ENCODE results near the gene RBBP5. TPM values are rescaled to one million over a fixed set of nuclear protein-coding genes. Genes with fewer than 3 reads are reported as not detected.

RBBP5 gene
- total RNA-seq, 2 experiments from 2014 or later, result 22.8 to 23.0 TPM

- DNase-seq (no peak), ATAC-seq (no peak)
- no peaks in the 10 kb centered on the region for H3K9me3 Mint-ChIP-seq (ENCODE audit: low read depth)
- H3K4me3 Mint-ChIP-seq, result no peak overlapping the region
- H3K27ac Mint-ChIP-seq, result no peak overlapping the region
- CTCF ChIA-PET, result interaction anchor here (1.6 kb wide), 1 partner anchor 86 kb away, joined by 4 read pairs; no protein-coding TSS in a partner anchor
- H3K4me1 Mint-ChIP-seq, result no peaks in the 10 kb centered on the region
- H3K36me3 Mint-ChIP-seq, result peaks cover 14% of the 10 kb centered on the region
- H3K27me3 Mint-ChIP-seq, result no peaks in the 10 kb centered on the region
Measured at GRCh38 chr1:205147191-205147835, 25.5 kb upstream of the RBBP5 start.

GRCh38 chr1:205144751-205145150, 23.0 kb upstream of the RBBP5 start:
- peaks cover 6% of the 10 kb centered on the region for H3K4me1 Mint-ChIP-seq
- CTCF ChIA-PET, result interaction anchor here (1.0 to 1.3 kb wide), 3 partner anchors 53 to 155 kb away, joined by 3 read pairs; no protein-coding TSS in a partner anchor
- H3K4me3 Mint-ChIP-seq, result no peak overlapping the region
- DNase-seq (no peak), ATAC-seq (no peak)
- no peaks in the 10 kb centered on the region for H3K9me3 Mint-ChIP-seq (ENCODE audit: low read depth)
- no peaks in the 10 kb centered on the region for H3K27me3 Mint-ChIP-seq
- H3K27ac Mint-ChIP-seq, result no peak overlapping the region
- peaks cover 13% of the 10 kb centered on the region for H3K36me3 Mint-ChIP-seq

GRCh38 chr1:205144046-205144720, 22.4 kb upstream of the RBBP5 start:
- DNase-seq, result no peak
- H3K27ac Mint-ChIP-seq, result no peak overlapping the region
- no peaks in the 10 kb centered on the region for H3K27me3 Mint-ChIP-seq
- H3K4me3 Mint-ChIP-seq, result no peak overlapping the region
- peaks cover 6% of the 10 kb centered on the region for H3K4me1 Mint-ChIP-seq
- no peak for ATAC-seq
- CTCF ChIA-PET, result interaction anchor here (1.0 to 4.6 kb wide), 7 partner anchors 35 to 155 kb away, joined by 3 to 31 read pairs (median 3); no protein-coding TSS in a partner anchor
- peaks cover 8% of the 10 kb centered on the region for H3K36me3 Mint-ChIP-seq
- no peaks in the 10 kb centered on the region for H3K9me3 Mint-ChIP-seq (ENCODE audit: low read depth)

GRCh38 chr1:205142102-205142469, 20.3 kb upstream of the RBBP5 start:
- CTCF ChIA-PET, result interaction anchor here (0.9 to 4.6 kb wide), 28 partner anchors 9 to 165 kb away, joined by 3 to 31 read pairs (median 5); partner anchors contain the start of gene RBBP5
- Mint-ChIP-seq H3K9me3 (ENCODE audit: low read depth) (no peaks in the 10 kb centered on the region), H3K27me3 (no peaks in the 10 kb centered on the region), H3K36me3 (peaks cover 2% of the 10 kb centered on the region), H3K4me3 (no peak overlapping the region), H3K27ac (no peak overlapping the region), H3K4me1 (peaks cover 6% of the 10 kb centered on the region)
- ATAC-seq (peak; percentile 21), DNase-seq (no peak)

DNA sequence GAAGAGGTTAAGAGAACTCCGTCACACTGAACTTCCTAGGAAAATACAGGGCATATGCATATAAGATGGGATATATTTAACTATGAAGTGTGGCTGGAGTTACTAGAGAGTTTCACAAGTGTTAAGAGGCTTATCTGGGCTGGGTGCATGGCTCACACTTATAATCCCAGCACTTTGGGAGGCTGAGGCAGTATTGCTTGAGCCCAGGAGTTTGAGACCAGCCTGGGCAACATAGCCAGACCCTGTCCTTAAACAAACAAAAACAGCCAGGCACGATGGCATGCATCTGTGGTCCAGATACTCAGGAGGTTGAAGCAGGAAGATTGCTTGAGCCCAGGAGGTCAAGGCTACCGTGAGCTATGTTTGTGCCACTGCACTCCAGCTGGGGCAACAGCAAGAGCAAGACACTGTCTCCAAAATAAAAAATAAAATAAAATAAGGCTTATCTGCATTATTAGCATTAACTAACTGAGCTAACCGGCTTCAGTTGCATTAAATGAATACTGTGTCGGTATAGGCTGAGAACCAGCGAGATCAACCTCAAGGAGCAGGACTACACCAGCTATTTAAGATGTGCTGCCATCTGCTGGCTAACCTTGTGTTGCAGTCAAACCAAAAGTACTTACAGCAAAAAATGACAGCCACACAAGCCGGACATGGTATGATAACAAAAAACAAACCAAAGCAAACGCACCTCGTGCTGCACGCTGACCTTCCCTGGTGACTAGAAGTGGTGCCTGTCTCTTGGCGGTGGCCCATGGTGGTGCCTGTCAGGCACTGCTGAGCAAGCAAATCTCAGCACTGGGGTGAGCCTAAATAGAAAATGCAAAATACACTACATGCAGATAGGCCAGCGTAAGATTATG, 19.7 kb upstream of the RBBP5 start:
- no peaks in the 10 kb centered on the region for H3K9me3 Mint-ChIP-seq (ENCODE audit: low read depth)
- H3K4me3 Mint-ChIP-seq, result no peak overlapping the region
- no peaks in the 10 kb centered on the region for H3K36me3 Mint-ChIP-seq
- no peaks in the 10 kb centered on the region for H3K27me3 Mint-ChIP-seq
- peak; percentile 92 for ATAC-seq
- DNase-seq, result peak; percentile 88
- CTCF ChIA-PET, result interaction anchor here (0.7 to 4.6 kb wide), 36 partner anchors 8 to 962 kb away, joined by 3 to 31 read pairs (median 4); partner anchors contain the start of gene RBBP5
- no peak overlapping the region for H3K27ac Mint-ChIP-seq
- H3K4me1 Mint-ChIP-seq, result peaks cover 6% of the 10 kb centered on the region

DNA sequence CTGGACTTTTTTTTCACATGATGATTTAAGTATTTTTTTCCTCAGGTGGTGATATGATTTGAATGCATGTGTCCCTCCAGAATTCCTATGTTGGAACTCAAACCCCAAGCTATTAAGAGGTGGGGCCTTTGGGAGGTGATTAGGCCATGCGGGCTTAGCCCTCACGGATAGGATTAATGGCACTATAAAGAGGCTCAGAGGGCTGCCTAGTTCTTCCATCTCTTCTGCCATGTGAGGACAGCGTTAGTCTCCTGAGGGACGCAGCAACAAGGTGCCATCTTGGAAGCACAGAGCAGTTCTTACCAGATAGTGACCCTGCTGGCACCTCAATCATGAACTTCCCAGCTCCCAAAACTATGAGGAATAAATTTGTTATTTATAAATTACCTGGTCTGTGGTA, 18.3 kb upstream of the RBBP5 start:
- CTCF ChIA-PET, result interaction anchor here (2.0 to 4.6 kb wide), 3 partner anchors 9 to 116 kb away, joined by 11 to 31 read pairs (median 16); no protein-coding TSS in a partner anchor
- Mint-ChIP-seq H3K4me3 (no peak overlapping the region), H3K36me3 (no peaks in the 10 kb centered on the region), H3K4me1 (peaks cover 6% of the 10 kb centered on the region), H3K9me3 (ENCODE audit: low read depth) (no peaks in the 10 kb centered on the region), H3K27ac (no peak overlapping the region), H3K27me3 (no peaks in the 10 kb centered on the region)
- DNase-seq (no peak), ATAC-seq (no peak)

- Mint-ChIP-seq H3K27me3 (no peaks in the 10 kb centered on the region), H3K36me3 (no peaks in the 10 kb centered on the region), H3K4me3 (no peak overlapping the region), H3K27ac (no peak overlapping the region), H3K4me1 (peaks cover 6% of the 10 kb centered on the region), H3K9me3 (ENCODE audit: low read depth) (no peaks in the 10 kb centered on the region)
- ATAC-seq (no peak), DNase-seq (no peak)
- CTCF ChIA-PET, result no interaction called here
Measured at GRCh38 chr1:205137901-205138300, 16.1 kb upstream of the RBBP5 start.

DNA sequence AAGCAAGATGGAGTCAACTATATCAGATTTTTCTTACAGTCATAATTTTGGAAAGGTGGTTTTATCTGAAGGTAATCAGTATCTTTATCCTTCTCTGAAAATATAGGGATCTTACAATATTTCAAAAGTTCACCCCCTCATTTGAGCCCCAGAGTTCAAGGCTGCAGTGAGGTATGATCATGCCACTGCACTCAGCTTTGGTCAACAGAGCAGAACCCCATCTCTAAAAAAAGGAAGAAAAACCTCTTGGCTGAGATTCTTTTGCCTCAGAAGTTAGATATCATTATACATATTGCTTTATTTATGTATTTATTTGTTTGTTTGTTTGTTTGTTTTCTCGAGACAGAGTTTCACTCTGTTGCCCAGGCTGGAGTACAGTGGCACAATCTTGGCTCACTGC, 11.5 kb upstream of the RBBP5 start:
- CTCF ChIA-PET, result interaction anchor here (1.2 kb wide), 1 partner anchor 8 kb away, joined by 4 read pairs; no protein-coding TSS in a partner anchor
- Mint-ChIP-seq H3K4me3 (no peak overlapping the region), H3K27ac (no peak overlapping the region), H3K9me3 (ENCODE audit: low read depth) (no peaks in the 10 kb centered on the region), H3K4me1 (no peaks in the 10 kb centered on the region), H3K27me3 (no peaks in the 10 kb centered on the region), H3K36me3 (no peaks in the 10 kb centered on the region)
- DNase-seq (no peak), ATAC-seq (no peak)

DNA sequence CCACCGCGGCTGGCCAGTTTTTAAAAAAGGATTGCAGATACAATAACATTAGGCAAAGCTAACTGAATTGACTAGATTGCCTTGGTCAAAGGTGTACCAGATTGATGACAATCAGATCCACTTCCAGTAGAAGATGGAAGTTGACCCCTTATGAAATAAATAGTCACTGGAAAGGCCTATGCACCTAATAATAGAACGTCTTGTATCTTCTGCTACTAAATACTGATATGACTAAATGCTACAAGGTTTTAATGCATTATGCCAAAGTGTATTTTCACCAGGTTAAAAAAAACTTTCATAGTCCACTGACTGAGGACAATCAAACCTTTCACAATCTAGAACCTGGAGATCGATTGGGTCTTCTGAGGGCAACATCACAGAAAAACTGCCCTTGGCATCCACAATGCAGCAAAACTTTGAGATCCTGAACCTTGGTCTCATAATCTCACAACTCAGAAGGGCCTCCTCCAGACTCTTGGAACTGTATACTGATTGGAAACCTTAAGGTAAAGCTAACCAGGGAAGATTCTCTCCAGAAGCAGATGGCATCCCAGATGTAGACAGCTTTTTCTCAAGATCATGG, 7.8 kb upstream of the RBBP5 start:
- no peak for ATAC-seq
- no peak overlapping the region for H3K27ac Mint-ChIP-seq
- H3K4me3 Mint-ChIP-seq, result no peak overlapping the region
- no peaks in the 10 kb centered on the region for H3K9me3 Mint-ChIP-seq (ENCODE audit: low read depth)
- CTCF ChIA-PET, result interaction anchor here (0.6 to 1.0 kb wide), 2 partner anchors 39 to 45 kb away, joined by 3 read pairs; partner anchors contain the start of gene TMEM81
- DNase-seq, result no peak
- no peaks in the 10 kb centered on the region for H3K27me3 Mint-ChIP-seq
- H3K36me3 Mint-ChIP-seq, result no peaks in the 10 kb centered on the region
- H3K4me1 Mint-ChIP-seq, result no peaks in the 10 kb centered on the region

DNA sequence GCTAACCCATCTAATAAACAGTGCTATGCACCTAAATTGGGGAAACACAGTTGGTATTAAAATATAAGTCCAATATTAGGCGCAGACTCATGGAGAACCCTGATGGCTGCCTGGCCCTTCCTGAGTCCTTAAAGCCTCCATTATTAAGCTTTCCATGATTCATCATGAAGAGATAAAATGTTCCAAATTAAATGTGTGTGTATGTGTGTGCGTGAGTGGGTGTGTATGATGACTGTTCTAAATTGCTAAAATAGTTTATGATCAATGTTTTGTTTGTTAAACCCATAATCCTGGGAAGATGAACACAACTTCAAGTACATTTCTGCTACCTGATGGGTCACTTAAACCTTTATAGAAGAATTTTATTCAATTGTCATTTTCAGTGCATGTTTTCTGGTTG, 6.3 kb upstream of the RBBP5 start:
- Mint-ChIP-seq H3K27ac (no peak overlapping the region), H3K9me3 (ENCODE audit: low read depth) (no peaks in the 10 kb centered on the region), H3K36me3 (no peaks in the 10 kb centered on the region), H3K4me3 (no peak overlapping the region), H3K27me3 (no peaks in the 10 kb centered on the region), H3K4me1 (peaks cover 2% of the 10 kb centered on the region)
- CTCF ChIA-PET, result no interaction called here
- ATAC-seq (no peak), DNase-seq (no peak)

- no peak overlapping the region for H3K4me3 Mint-ChIP-seq
- peaks cover 6% of the 10 kb centered on the region for H3K4me1 Mint-ChIP-seq
- CTCF ChIA-PET, result no interaction called here
- DNase-seq (no peak), ATAC-seq (no peak)
- H3K27ac Mint-ChIP-seq, result no peak overlapping the region
- no peaks in the 10 kb centered on the region for H3K27me3 Mint-ChIP-seq
- no peaks in the 10 kb centered on the region for H3K9me3 Mint-ChIP-seq (ENCODE audit: low read depth)
- H3K36me3 Mint-ChIP-seq, result no peaks in the 10 kb centered on the region
Measured at GRCh38 chr1:205127646-205128045, 5.9 kb upstream of the RBBP5 start.

GRCh38 chr1:205124726-205125125, 2.9 kb upstream of the RBBP5 start:
- Mint-ChIP-seq H3K36me3 (peaks cover 4% of the 10 kb centered on the region), H3K27me3 (no peaks in the 10 kb centered on the region), H3K4me1 (peaks cover 26% of the 10 kb centered on the region), H3K27ac (no peak overlapping the region), H3K9me3 (ENCODE audit: low read depth) (no peaks in the 10 kb centered on the region), H3K4me3 (no peak overlapping the region)
- ATAC-seq, result no peak
- CTCF ChIA-PET, result interaction anchor here (0.7 to 2.5 kb wide), 3 partner anchors 17 to 213 kb away, joined by 4 to 16 read pairs (median 4); no protein-coding TSS in a partner anchor
- no peak for DNase-seq

DNA sequence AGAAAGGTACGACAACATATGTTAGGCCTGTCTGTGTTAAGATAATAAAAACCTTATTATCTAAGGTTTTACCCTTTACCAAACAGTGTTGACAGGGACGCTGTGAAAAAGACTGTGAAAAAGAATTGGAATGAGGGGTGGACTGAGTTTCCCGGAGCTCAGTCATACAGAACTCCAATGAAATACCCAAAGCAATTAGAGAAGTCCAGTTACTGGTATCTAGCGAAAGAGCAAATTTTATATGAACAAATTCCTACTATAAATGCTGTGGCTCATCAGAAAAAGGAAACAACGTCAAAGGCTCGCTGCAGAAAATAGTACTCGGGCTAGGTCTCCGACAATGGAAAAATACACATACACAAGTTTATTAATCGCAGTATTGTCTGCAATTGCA, 708 bp upstream of the RBBP5 start:
- Mint-ChIP-seq H3K36me3 (peaks cover 14% of the 10 kb centered on the region), H3K4me3 (peak overlapping the region; percentile 98), H3K4me1 (peaks cover 39% of the 10 kb centered on the region), H3K27ac (peak overlapping the region; percentile 96), H3K27me3 (no peaks in the 10 kb centered on the region), H3K9me3 (ENCODE audit: low read depth) (no peaks in the 10 kb centered on the region)
- CTCF ChIA-PET, result interaction anchor here (0.8 to 3.7 kb wide), 7 partner anchors 13 to 134 kb away, joined by 3 to 28 read pairs (median 7); partner anchors contain the start of gene TMCC2
- no peak for DNase-seq
- ATAC-seq, result no peak

All from activated CD8-positive, alpha-beta memory T cell treated with anti-CD3 and anti-CD28 coated beads, Interleukin-2, amount 10 ng/mL, durations not matched to agents 7 days and 5 days (primary cell).